Thymus (tissue), 11 donors: ENCODE data around the gene DAPL1. TPM values are rescaled to one million over a fixed set of nuclear protein-coding genes. Genes with fewer than 3 reads are reported as not detected.

Source experiments
- DNase-seq, 9 donors: peaks; one replicate each; pipeline ENCODE4 v3.0.0-alpha.2; 2013; ENCODE audit warnings: low spot score in 9 of 9, low read depth in 6 of 9, missing footprints in 1 of 9
- H3K27ac ChIP-seq, 2 donors: one replicate each; pipeline ENCODE4 v1.5.1; 2013; ENCODE audit warnings: control low read depth in 1 of 2, low read depth in 1 of 2, low read length in 1 of 2, mild to moderate bottlenecking in 1 of 2, moderate library complexity in 1 of 2
- H3K27me3 ChIP-seq, 2 donors: one replicate each; pipeline ENCODE4 v1.5.1; 2013; ENCODE audit warnings: low read length in 1 of 2; ENCODE audit not compliant: control insufficient read depth in 2 of 2, insufficient read depth in 1 of 2
- H3K36me3 ChIP-seq, 2 donors: one replicate each; pipeline ENCODE4 v1.5.1; 2013; ENCODE audit warnings: low read length in 1 of 2, mild to moderate bottlenecking in 1 of 2, moderate library complexity in 1 of 2; ENCODE audit not compliant: control insufficient read depth in 2 of 2, insufficient read depth in 2 of 2
- H3K4me1 ChIP-seq, 2 donors: one replicate each; pipeline ENCODE4 v1.5.1; 2013; ENCODE audit warnings: low read length in 2 of 2; ENCODE audit not compliant: control insufficient read depth in 2 of 2, insufficient read depth in 2 of 2
- H3K4me3 ChIP-seq, 2 donors: one replicate each; pipeline ENCODE4 v1.5.1; 2013; ENCODE audit warnings: low read length in 2 of 2, control low read depth in 1 of 2, mild to moderate bottlenecking in 1 of 2
- H3K9me3 ChIP-seq, 2 donors: one replicate each; pipeline ENCODE4 v1.5.1; 2013; ENCODE audit warnings: low read length in 1 of 2, mild to moderate bottlenecking in 1 of 2; ENCODE audit not compliant: control insufficient read depth in 2 of 2, insufficient read depth in 1 of 2
- WGBS: extraction: QIAGEN DNeasy Blood & Tissue Kit; methylation state at CpG from one replicate; pipeline ENCODE4 v1.1.7; 2013; 5-methylcytosine and 5-hydroxymethylcytosine counted together
- polyA plus RNA-seq: library from polyadenylated mRNA; stranded (reverse); fragments of 200-250 nt; gene quantifications from one replicate; pipeline ENCODE4 v1.2.3, GENCODE V29; 2013
- total RNA-seq: library from RNA; stranded (reverse); fragments of 120-200 nt; gene quantifications from one replicate; pipeline ENCODE4 v1.2.4, GENCODE V29; 2013
- donor health status: healthy.

The DAPL1 gene
- total and polyA plus RNA-seq, 2 donors, result 2.9 to 47.4 TPM

- DNase-seq, result no peak
- WGBS, result over 99% methylated on average over 4 of the region's 4 CpGs
- no peaks in the 10 kb centered on the region for H3K9me3 ChIP-seq
- no peaks in the 10 kb centered on the region for H3K36me3 ChIP-seq
- H3K27ac ChIP-seq, result no peak overlapping the region
- H3K4me3 ChIP-seq, result no peak overlapping the region
- no peaks in the 10 kb centered on the region for H3K27me3 ChIP-seq
- H3K4me1 ChIP-seq, result no peaks in the 10 kb centered on the region
Observed at GRCh38 chr2:158806941-158807340, 11.8 kb downstream of the DAPL1 start.

DNA sequence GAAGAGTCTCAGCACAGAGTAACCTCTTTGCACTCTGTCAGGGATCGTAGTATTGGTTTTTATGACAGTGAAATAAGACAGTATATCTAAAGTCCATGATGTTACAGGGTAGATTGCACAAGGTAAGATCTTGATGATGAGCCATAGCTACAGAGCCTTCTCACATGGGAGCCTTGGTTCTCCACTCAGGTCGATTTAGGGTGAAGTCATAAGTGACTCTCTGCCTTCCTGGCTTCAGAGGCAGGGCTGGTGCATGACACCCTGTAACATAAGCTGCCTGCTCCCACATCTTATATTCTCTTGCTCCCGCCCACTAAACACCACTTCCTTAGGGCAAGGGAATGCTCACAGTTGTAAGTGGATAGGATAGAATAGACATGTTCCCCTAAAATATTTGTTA, 13.3 kb downstream of the DAPL1 start:
- H3K9me3 ChIP-seq, result no peaks in the 10 kb centered on the region
- H3K4me1 ChIP-seq, result no peaks in the 10 kb centered on the region
- no peaks in the 10 kb centered on the region for H3K36me3 ChIP-seq
- WGBS, result 94% methylated on average over 3 of the region's 3 CpGs
- no peak overlapping the region for H3K27ac ChIP-seq
- no peaks in the 10 kb centered on the region for H3K27me3 ChIP-seq
- no peak overlapping the region for H3K4me3 ChIP-seq
- DNase-seq, result no peak

DNA sequence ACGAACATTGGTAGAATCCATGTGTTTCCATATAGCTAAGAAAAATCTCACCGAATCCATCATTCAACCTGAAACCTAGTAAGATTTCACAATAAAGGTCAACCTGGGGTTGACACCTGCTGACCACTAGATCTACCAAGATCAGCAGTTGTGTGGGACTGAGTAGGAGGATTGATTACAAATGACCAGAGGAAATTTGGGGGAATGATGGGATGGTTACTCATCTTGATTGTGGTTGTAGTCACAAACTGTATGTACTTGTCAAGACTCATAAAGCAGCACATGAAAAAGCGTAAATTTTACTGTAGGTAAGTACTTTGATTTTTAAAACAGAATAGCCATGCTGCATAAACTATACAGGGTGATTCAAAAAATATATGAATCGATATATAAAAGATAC, 14.7 kb downstream of the DAPL1 start:
- Histone ChIP-seq H3K9me3 (no peaks in the 10 kb centered on the region), H3K4me1 (no peaks in the 10 kb centered on the region), H3K4me3 (no peak overlapping the region), H3K36me3 (no peaks in the 10 kb centered on the region), H3K27ac (no peak overlapping the region), H3K27me3 (no peaks in the 10 kb centered on the region)
- DNase-seq, result no peak
- 72% methylated on average over 4 of the region's 4 CpGs for WGBS

GRCh38 chr2:158810731-158811460, 15.8 kb downstream of the DAPL1 start:
- 88% methylated on average over 6 of the region's 6 CpGs for WGBS
- DNase-seq, result no peak
- Histone ChIP-seq H3K9me3 (no peaks in the 10 kb centered on the region), H3K27ac (no peak overlapping the region), H3K36me3 (no peaks in the 10 kb centered on the region), H3K4me1 (no peaks in the 10 kb centered on the region), H3K4me3 (no peak overlapping the region), H3K27me3 (no peaks in the 10 kb centered on the region)

- Histone ChIP-seq H3K9me3 (no peaks in the 10 kb centered on the region), H3K27ac (no peak overlapping the region), H3K36me3 (no peaks in the 10 kb centered on the region), H3K27me3 (no peaks in the 10 kb centered on the region), H3K4me1 (peaks cover 0 to 3% of the 10 kb centered on the region in 2 donors), H3K4me3 (no peak overlapping the region)
- 87% methylated on average over 1 of the region's 1 CpG for WGBS
- DNase-seq, result no peak
Observed at GRCh38 chr2:158815166-158815565, 20.0 kb downstream of the DAPL1 start.

GRCh38 chr2:158815658-158816057, 20.5 kb downstream of the DAPL1 start:
- peaks cover 0 to 3% of the 10 kb centered on the region in 2 donors for H3K4me1 ChIP-seq
- H3K36me3 ChIP-seq, result no peaks in the 10 kb centered on the region
- H3K9me3 ChIP-seq, result no peaks in the 10 kb centered on the region
- no peak for DNase-seq
- 89% methylated on average over 5 of the region's 5 CpGs for WGBS
- no peaks in the 10 kb centered on the region for H3K27me3 ChIP-seq
- H3K4me3 ChIP-seq, result no peak overlapping the region
- no peak overlapping the region for H3K27ac ChIP-seq

GRCh38 chr2:158817588-158817987, 22.5 kb downstream of the DAPL1 start:
- H3K9me3 ChIP-seq, result no peaks in the 10 kb centered on the region
- WGBS, result 90% methylated on average over 3 of the region's 3 CpGs
- no peak overlapping the region for H3K27ac ChIP-seq
- no peaks in the 10 kb centered on the region for H3K27me3 ChIP-seq
- DNase-seq, result no peak
- no peak overlapping the region for H3K4me3 ChIP-seq
- H3K36me3 ChIP-seq, result no peaks in the 10 kb centered on the region
- H3K4me1 ChIP-seq, result peaks cover 0 to 3% of the 10 kb centered on the region in 2 donors

- peaks cover 0 to 3% of the 10 kb centered on the region in 2 donors for H3K4me1 ChIP-seq
- H3K9me3 ChIP-seq, result no peaks in the 10 kb centered on the region
- no peak for DNase-seq
- no peaks in the 10 kb centered on the region for H3K36me3 ChIP-seq
- no peaks in the 10 kb centered on the region for H3K27me3 ChIP-seq
- H3K4me3 ChIP-seq, result no peak overlapping the region
- 94% methylated on average over 3 of the region's 3 CpGs for WGBS
- H3K27ac ChIP-seq, result no peak overlapping the region
Observed at GRCh38 chr2:158818511-158818910, 23.4 kb downstream of the DAPL1 start.

GRCh38 chr2:158822193-158822592, 27.1 kb downstream of the DAPL1 start:
- H3K36me3 ChIP-seq, result no peaks in the 10 kb centered on the region
- no peaks in the 10 kb centered on the region for H3K27me3 ChIP-seq
- H3K4me1 ChIP-seq, result peaks cover 0 to 3% of the 10 kb centered on the region in 2 donors
- no peak overlapping the region for H3K27ac ChIP-seq
- H3K9me3 ChIP-seq, result no peaks in the 10 kb centered on the region
- H3K4me3 ChIP-seq, result no peak overlapping the region
- 95% methylated on average over 13 of the region's 13 CpGs for WGBS
- DNase-seq, result no peak
